GM12878 (cell line): ENCODE results near the gene GPR39. TPM values are rescaled to one million over a fixed set of nuclear protein-coding genes. Genes with fewer than 3 reads are reported as not detected.

Experiments
- ATAC-seq: fragments of 200-7000 bp; cut with Tn5 transposase; 3 replicates; pipeline ENCODE4 v1.9.1; 2020; ENCODE audit warnings: mild to moderate bottlenecking, moderate library complexity
- BruUV-seq: library from RNA; stranded (reverse); fragments of 400-500 nt; replicated peaks from 2 replicates; lab custom pipeline; 2021; lab: Mats Ljungman, UMichigan
- CTCF ChIA-PET: fragments of 300-600 bp; sonication (Branson Sonifier 250); formaldehyde crosslinking; extraction: SDS; loops from one replicate; lab custom pipeline; 2021; ENCODE audit warnings: inconsistent platforms; lab: Yijun Ruan, JAX
- POLR2A ChIA-PET: fragments of 350-600 bp; formaldehyde crosslinking; extraction: SDS; loops from one replicate; lab custom pipeline; 2021; ENCODE audit warnings: inconsistent platforms; lab: Charles Lee
- RAD21 ChIA-PET: fragments of 300-600 bp; sonication (Branson Sonifier 250); formaldehyde crosslinking; loops from one replicate; lab custom pipeline; 2023; ENCODE audit warnings: antibody characterized with exemption; ENCODE audit not compliant: unreplicated experiment; lab: Charles Lee
- SMC1A ChIA-PET: fragments of 300-600 bp; sonication (Branson Sonifier 250); formaldehyde crosslinking; loops from one replicate; lab custom pipeline; 2023; ENCODE audit not compliant: unreplicated experiment, uncharacterized antibody; lab: Charles Lee
- DNase-seq: peaks from one replicate; pipeline ENCODE4 v3.0.0-alpha.2; 2011; ENCODE audit warnings: low read depth, low spot score
- FAIRE-seq: peaks from 3 replicates; lab custom pipeline; 2011; peaks lifted over from hg19 to GRCh38; lab: Jason Lieb, UNC
- H2AFZ ChIP-seq: 2 replicates; pipeline ENCODE4 v1.6.0; 2011; ENCODE audit warnings: low read depth, low read length, control low read depth; ENCODE audit not compliant: control insufficient read depth
- H3K27ac ChIP-seq: 2 replicates; pipeline ENCODE4 v1.5.1; 2011; ENCODE audit warnings: control low read depth; ENCODE audit not compliant: control insufficient read depth, insufficient read depth
- H3K27me3 ChIP-seq, 2 experiments: replicated peaks in 1 of 2; 2 replicates each; pipeline versions ENCODE4 v1.6.0 to v1.6.1; 2011; ENCODE audit warnings: low read length in 1 of 2; ENCODE audit not compliant: control insufficient read depth in 2 of 2, insufficient read depth in 2 of 2
- H3K36me3 ChIP-seq, 2 experiments: 2 replicates each; pipeline ENCODE4 v1.5.1; 2011; ENCODE audit warnings: low read length in 1 of 2; ENCODE audit not compliant: control insufficient read depth in 2 of 2, insufficient read depth in 2 of 2
- H3K4me1 ChIP-seq: 2 replicates; pipeline ENCODE4 v1.6.1; 2011; ENCODE audit warnings: mild to moderate bottlenecking, low read length, moderate library complexity, mixed read lengths; ENCODE audit not compliant: control insufficient read depth, insufficient read depth
- H3K4me2 ChIP-seq: 2 replicates; pipeline ENCODE4 v1.6.0; 2011; ENCODE audit warnings: control low read depth; ENCODE audit not compliant: control insufficient read depth, insufficient read depth
- H3K4me3 ChIP-seq: fragments of 200-600 bp; sonication (generic); 2 replicates; pipeline ENCODE4 v1.5.1; 2016
- H3K79me2 ChIP-seq: 2 replicates; pipeline ENCODE4 v1.6.0; 2011; ENCODE audit warnings: low read length; ENCODE audit not compliant: control insufficient read depth, insufficient read depth
- H3K9ac ChIP-seq: 2 replicates; pipeline ENCODE4 v1.8.0; 2011; ENCODE audit warnings: low read length, control low read depth, mixed read lengths; ENCODE audit not compliant: control insufficient read depth, insufficient read depth
- H3K9me3 ChIP-seq: replicated peaks from 3 replicates; pipeline ENCODE4 v1.5.1; 2011; ENCODE audit warnings: mild to moderate bottlenecking, low read length; ENCODE audit not compliant: control insufficient read depth, insufficient read depth
- H4K20me1 ChIP-seq: 2 replicates; pipeline ENCODE4 v1.6.0; 2011; ENCODE audit not compliant: control insufficient read depth, insufficient read depth
- ATF7 ChIP-seq: fragments of 450-650 bp; IDR thresholded peaks from 2 replicates; pipeline ENCODE4 v1.6.1; 2016; ENCODE audit warnings: low read depth, mild to moderate bottlenecking
- CEBPZ ChIP-seq: fragments of 150-350 bp; IDR thresholded peaks from 2 replicates; pipeline ENCODE4 v1.6.1; 2016; ENCODE audit warnings: low read depth, low read length
- E2F8 ChIP-seq: fragments of 450-650 bp; IDR thresholded peaks from 2 replicates; pipeline ENCODE4 v1.6.1; 2018; ENCODE audit warnings: mild to moderate bottlenecking, low read depth, moderate library complexity; ENCODE audit not compliant: partially characterized antibody
- FOXK2 ChIP-seq: fragments of 450-650 bp; IDR thresholded peaks from 2 replicates; pipeline ENCODE4 v1.6.1; 2017; ENCODE audit warnings: mild to moderate bottlenecking, moderate library complexity
- KDM1A ChIP-seq: fragments of 200-600 bp; sonication (generic); IDR thresholded peaks from 2 replicates; pipeline ENCODE4 v1.6.1; 2016; ENCODE audit warnings: borderline replicate concordance
- MAX ChIP-seq: IDR thresholded peaks from 2 replicates; pipeline ENCODE4 v1.6.1; 2012; ENCODE audit warnings: low read depth, low read length, improper control_type of control experiment
- NRF1 ChIP-seq: conservative IDR thresholded peaks from 2 replicates; pipeline ENCODE4 v1.6.1; 2011; ENCODE audit warnings: mild to moderate bottlenecking, low read depth, low read length, improper control_type of control experiment
- RCOR1 ChIP-seq: conservative IDR thresholded peaks from 2 replicates; pipeline ENCODE4 v1.6.1; 2012; ENCODE audit warnings: low read depth, low read length, improper control_type of control experiment
- RFX5 ChIP-seq: IDR thresholded peaks from 2 replicates; pipeline ENCODE4 v1.6.1; 2011; ENCODE audit warnings: low read depth, low read length, improper control_type of control experiment
- SMAD1 ChIP-seq: fragments of 450-650 bp; IDR thresholded peaks from 2 replicates; pipeline ENCODE4 v1.6.1; 2018; ENCODE audit warnings: mild to moderate bottlenecking, low read depth; ENCODE audit not compliant: partially characterized antibody
- WRNIP1 ChIP-seq: IDR thresholded peaks from 2 replicates; pipeline ENCODE4 v1.6.1; 2011; ENCODE audit warnings: low read depth, low read length, improper control_type of control experiment, borderline replicate concordance
- WGBS: methylation state at CpG from one replicate; pipeline ENCODE4 v1.1.6; 2016; ENCODE audit warnings: low lambda C conversion rate; ENCODE audit not compliant: insufficient replicate concordance, insufficient coverage; ENCODE audit errors: missing lambda C conversion rate; 5-methylcytosine and 5-hydroxymethylcytosine counted together
- in situ Hi-C: fragments of 300-500 bp; cut with MboI; formaldehyde crosslinking; loops from 9 replicates; pipeline ENCODE4 v1.14.3; 2018; ENCODE audit warnings: mixed read lengths
- intact Hi-C: fragments of 100-400 bp; cut with micrococcal nuclease; formaldehyde crosslinking; loops from one replicate; pipeline ENCODE4 v1.14.2; 2022; ENCODE audit not compliant: unreplicated experiment
- polyA plus RNA-seq, 11 experiments: library from polyadenylated mRNA; depleted of rRNA in 4 of 11; unstranded in 6 of 11; stranded (reverse) in 5 of 11; fragments of >200 nt; fragmentation: Nextera tagmentation in 4 of 11; fragmentation: Illumina TruSeq in 1 of 11; extraction: Ambion mirVana in 4 of 11; extraction: Trizol in 1 of 11; gene quantifications; 1 replicate in 1 of 11; 2 replicates in 10 of 11; pipeline versions ENCODE4 v1.2.1 to v1.2.3, GENCODE V29; 2011 to 2016; ENCODE audit warnings: inconsistent platforms in 2 of 11, missing spikeins in 2 of 11, low read depth in 1 of 11
- total RNA-seq, 4 experiments: library from RNA; depleted of rRNA in 3 of 4; stranded (reverse); fragments of >200 nt in 3 of 4; fragmentation: Illumina TruSeq in 1 of 4; extraction: Trizol in 1 of 4; gene quantifications; 2 replicates each; pipeline versions ENCODE4 v1.2.1 to v1.2.3, GENCODE V29; 2013 to 2021

GPR39 gene
- total and polyA plus RNA-seq, 10 of the 15 experiments (the other 5 are each of a cell fraction or from before 2014, with no cell fraction given), result 0.05 to 0.23 TPM; not detected in 8

- intact Hi-C loops, result no loop called here
- in situ Hi-C loops, result no loop called here
- H3K79me2 ChIP-seq, result no peaks in the 10 kb centered on the region
- ATAC-seq, result no peak; the same call in 2 of the 3 replicates
- H3K4me3 ChIP-seq, result no peak overlapping the region
- ChIA-PET POLR2A (no interaction called here), RAD21 (interaction anchor here (1.2 kb wide), 1 partner anchor 10 kb away, joined by 3 read pairs; no protein-coding TSS in a partner anchor), CTCF (no interaction called here), SMC1A (interaction anchor here (1.5 kb wide), 1 partner anchor 25 kb away, joined by 4 read pairs; no protein-coding TSS in a partner anchor)
- H3K27ac ChIP-seq, result no peak overlapping the region
- no peak overlapping the region for H3K4me2 ChIP-seq
- TF ChIP-seq RCOR1 (no peak), RFX5 (no peak), KDM1A (no peak), SMAD1 (no peak), ATF7 (no peak), FOXK2 (no peak), E2F8 (no peak), NRF1 (no peak), WRNIP1 (no peak), MAX (no peak), CEBPZ (no peak)
- H3K36me3 ChIP-seq, result no peaks in the 10 kb centered on the region
- H2AFZ ChIP-seq, result no peak overlapping the region
- no TSS peak for BruUV-seq
- peaks cover 5 to 6% of the 10 kb centered on the region in 2 experiments for H3K27me3 ChIP-seq
- no peaks in the 10 kb centered on the region for H4K20me1 ChIP-seq
- no peak for DNase-seq
- no peaks in the 10 kb centered on the region for H3K4me1 ChIP-seq
- no peak overlapping the region for H3K9ac ChIP-seq
- FAIRE-seq, result no peak
- H3K9me3 ChIP-seq, result no peaks in the 10 kb centered on the region
- WGBS, result 31% methylated on average over 51 of the region's 80 CpGs
Measured at GRCh38 chr2:132668987-132669907, 252.6 kb downstream of the GPR39 start.
